ENCODE measurements around the gene VPS13D.

- TF ChIP-seq ATF3 (IDR thresholded peaks at IDR 0.05; ENCODE audit: borderline replicate concordance, extremely low read depth, low read depth, low read length) (no peak), NRF1 (conservative IDR thresholded peaks at IDR 0.05; ENCODE audit: low read depth, low read length) (no peak), SIN3A (IDR thresholded peaks at IDR 0.05; ENCODE audit: low read depth, low read length) (no peak), SUZ12 (IDR thresholded peaks at IDR 0.05; ENCODE audit: unreplicated experiment) (no peak), POLR2A (IDR thresholded peaks at IDR 0.05; ENCODE audit: low read depth, low read length) (no peak), HDAC2 (IDR thresholded peaks at IDR 0.05) (no peak), JUND (IDR thresholded peaks at IDR 0.05; ENCODE audit: low read depth, low read length) (no peak), CEBPZ (IDR thresholded peaks at IDR 0.05; ENCODE audit: low read depth, low read length) (no peak), EZH2 (IDR thresholded peaks at IDR 0.05; ENCODE audit: borderline replicate concordance, control insufficient read depth, low read depth, low read length) (no peak), CTCF (IDR thresholded peaks at IDR 0.05 in 2 of 3, conservative IDR thresholded peaks at IDR 0.05 in 1 of 3; ENCODE audit: control insufficient read depth in 2 of 3, extremely low read depth in 1 of 3, insufficient read depth in 1 of 3, low read depth in 3 of 3, low read length in 3 of 3) (no peak)
Measured at GRCh38 chr1:12527564-12527963, 297.7 kb downstream of the VPS13D start.
